ENCODE results near the gene UBALD1. TPM values are rescaled to one million over a fixed set of nuclear protein-coding genes. Genes with fewer than 3 reads are reported as not detected.

The UBALD1 gene
- total RNA-seq, 4 donors from 2014 or later, result 5.9 to 17.0 (median 9.6) TPM

GRCh38 chr16:4561596-4561995 is 53.1 kb downstream of the UBALD1 start:
- Histone ChIP-seq H3K4me1 (no peaks in the 10 kb centered on the region), H3K36me3 (no peaks in the 10 kb centered on the region), H3K27me3 (peaks cover 0 to 9% (median 0%) of the 10 kb centered on the region in 4 donors), H3K9me3 (no peaks in the 10 kb centered on the region), H3K27ac (no peak overlapping the region), H3K4me3 (no peak overlapping the region)
- WGBS, 2 donors, result 64 to 67% methylated on average over 9 of the region's 9 CpGs
- TF ChIP-seq POLR2A (IDR thresholded peaks at IDR 0.05), result no peak
- TF ChIP-seq CTCF (IDR thresholded peaks at IDR 0.05), result no peak
- intact Hi-C loops (cut with DNase I), result no loop called here
- DNase-seq, result no peak

Small RNA genes lying within 50 kb of the gene (small RNA-seq; reads per million reads assigned to genes)
- 0 reads per million in 4 donors for gene RN7SL850P

Other genes starting within 250 kb of the UBALD1 start
- 10 to 100 TPM in 3 of 4 donors, 1 to 10 TPM in 1; 9.2 to 20.2 (median 14.2) TPM for gene VASN, start 243.0 kb downstream of the UBALD1 start, total RNA-seq
- 10 to 100 TPM; 15.8 to 25.9 (median 17.8) TPM for gene CORO7, start 198.3 kb downstream of the UBALD1 start, total RNA-seq
- 10 to 100 TPM; 45.2 to 59.1 (median 49.1) TPM for gene DNAJA3, start 189.0 kb downstream of the UBALD1 start, total RNA-seq
- 10 to 100 TPM; 25.4 to 55.5 (median 34.9) TPM for gene NMRAL1, start 140.3 kb downstream of the UBALD1 start, total RNA-seq
- gene HMOX2, start 138.5 kb downstream of the UBALD1 start, total RNA-seq, result 10 to 100 TPM; 46.9 to 94.0 (median 75.0) TPM
- 10 to 100 TPM; 10.2 to 26.5 (median 16.5) TPM for gene CDIP1, start 76.1 kb downstream of the UBALD1 start, total RNA-seq
- gene C16orf96, start 58.5 kb downstream of the UBALD1 start, total RNA-seq, result under 1 TPM in 3 of 4 donors, not detected in 1; 0.04 to 0.19 (median 0.06) TPM
- 10 to 100 TPM; 15.8 to 25.6 (median 22.0) TPM for gene MGRN1, start 9.9 kb upstream of the UBALD1 start, total RNA-seq
- 10 to 100 TPM; 18.5 to 27.8 (median 21.0) TPM for gene NUDT16L1, start 78.7 kb upstream of the UBALD1 start, total RNA-seq
- 10 to 100 TPM in 2 of 4 donors, 1 to 10 TPM in 2; 9.4 to 22.7 (median 11.5) TPM for gene ANKS3, start 119.4 kb upstream of the UBALD1 start, total RNA-seq
- under 1 TPM in 3 of 4 donors, not detected in 1; 0.21 to 0.42 (median 0.38) TPM for gene DNAAF8, start 119.6 kb upstream of the UBALD1 start, total RNA-seq
- 1 to 10 TPM; 4.5 to 9.7 (median 8.4) TPM for gene ZNF500, start 152.3 kb upstream of the UBALD1 start, total RNA-seq
- gene SEPTIN12, start 173.5 kb upstream of the UBALD1 start, total RNA-seq, result not detected
- 10 to 100 TPM in 1 of 4 donors, 1 to 10 TPM in 2, not detected in 1; 4.8 to 10.2 (median 5.2) TPM for gene SMIM22, start 180.5 kb upstream of the UBALD1 start, total RNA-seq
- 10 to 100 TPM; 16.4 to 35.8 (median 31.6) TPM for gene ROGDI, start 187.7 kb upstream of the UBALD1 start, total RNA-seq
- gene GLYR1, start 232.4 kb upstream of the UBALD1 start, total RNA-seq, result 10 to 100 TPM; 31.9 to 47.9 (median 45.8) TPM
- 10 to 100 TPM; 12.3 to 22.7 (median 19.6) TPM for gene UBN1, start 232.6 kb upstream of the UBALD1 start, total RNA-seq

Measured in esophagus squamous epithelium (tissue), 5 donors.